ENCODE measurements around the gene LRP3. TPM values are rescaled to one million over a fixed set of nuclear protein-coding genes. Genes with fewer than 3 reads are reported as not detected.

Gene LRP3
- total and polyA plus RNA-seq, 2 donors (not counting 1 experiment from before 2014, with no cell fraction given) = 0.10 TPM; not detected in 1

GRCh38 chr19:33239223-33239975, 45.3 kb downstream of the LRP3 start:
- Mint-ChIP-seq H3K4me1 (peaks cover 6% of the 10 kb centered on the region), H3K27me3 (peaks cover 11% of the 10 kb centered on the region), H3K9me3 (ENCODE audit: insufficient read depth) (no peaks in the 10 kb centered on the region), H3K27ac (no peak overlapping the region), H3K4me3 (no peak overlapping the region)
- Histone ChIP-seq H4K20me1 (ENCODE audit: control insufficient read depth, insufficient read depth, low read length, poor library complexity, severe bottlenecking) (no peaks in the 10 kb centered on the region), H3K79me2 (ENCODE audit: control insufficient read depth, insufficient read depth, low read length) (no peaks in the 10 kb centered on the region), H2AFZ (ENCODE audit: insufficient read depth, low read depth, low read length, poor library complexity, severe bottlenecking) (no peak overlapping the region), H3K27ac (ENCODE audit: low read length in 2 of 2) (no peak overlapping the region), H3K36me3 (replicated peaks in 1 of 2; ENCODE audit: control extremely low read depth in 1 of 2, control insufficient read depth in 1 of 2, extremely low read depth in 1 of 2, insufficient read depth in 2 of 2, low read length in 1 of 2) (no peaks in the 10 kb centered on the region), H3K9me3 (ENCODE audit: control extremely low read depth in 1 of 3, control insufficient read depth in 2 of 3, insufficient read depth in 1 of 3, low read length in 2 of 3) (no peaks in the 10 kb centered on the region), H3K4me1 (ENCODE audit: control insufficient read depth in 2 of 2, insufficient read depth in 2 of 2, low read length in 2 of 2) (peaks cover 0 to 6% of the 10 kb centered on the region in 2 donors), H3K9ac (ENCODE audit: low read length) (no peak overlapping the region), H3K4me2 (replicated peaks; ENCODE audit: low read depth, low read length, poor library complexity, severe bottlenecking) (no peak overlapping the region), H3K27me3 (replicated peaks in 1 of 4; ENCODE audit: control extremely low read depth in 1 of 4, control insufficient read depth in 3 of 4, insufficient read depth in 4 of 4, low read length in 3 of 4) (peaks cover 0 to 8% (median 0%) of the 10 kb centered on the region in 4 experiments), H3K4me3 (ENCODE audit: control extremely low read depth in 1 of 5, extremely low read depth in 1 of 5, insufficient read depth in 1 of 5, low read depth in 2 of 5, low read length in 4 of 5) (no peak overlapping the region)
- WGBS (ENCODE audit: insufficient coverage) = 82% methylated on average over 6 of the region's 10 CpGs
- intact Hi-C loops (cut with micrococcal nuclease) = loop anchor here (10.0 kb wide), 1 partner anchor 1475 kb away; no protein-coding TSS in a partner anchor
- no peak for DNase-seq
- no peak for ATAC-seq (ENCODE audit: low read depth)
- CTCF ChIA-PET = interaction anchor here (0.9 to 14.9 kb wide), 2 partner anchors 11 to 168 kb away, joined by 3 to 211 read pairs; no protein-coding TSS in a partner anchor
- TF ChIP-seq EZH2 (IDR thresholded peaks at IDR 0.05; ENCODE audit: borderline replicate concordance, insufficient read depth, low read depth, low read length, poor library complexity, severe bottlenecking) = no peak
- no peak for TF ChIP-seq CTCF (IDR thresholded peaks at IDR 0.05)
- POLR2A ChIA-PET = no interaction called here

GRCh38 chr19:33240181-33240771, 46.1 kb downstream of the LRP3 start:
- H3K4me1 ChIP-seq (ENCODE audit: control insufficient read depth in 2 of 2, insufficient read depth in 2 of 2, low read length in 2 of 2) = peaks cover 0 to 4% of the 10 kb centered on the region in 2 donors
- Mint-ChIP-seq H3K4me1 (peaks cover 4% of the 10 kb centered on the region), H3K27ac (no peak overlapping the region), H3K4me3 (no peak overlapping the region), H3K9me3 (ENCODE audit: insufficient read depth) (no peaks in the 10 kb centered on the region), H3K27me3 (peaks cover 14% of the 10 kb centered on the region)
- no peak overlapping the region for H3K4me2 ChIP-seq (replicated peaks; ENCODE audit: low read depth, low read length, poor library complexity, severe bottlenecking)
- H3K27me3 ChIP-seq (replicated peaks in 1 of 4; ENCODE audit: control extremely low read depth in 1 of 4, control insufficient read depth in 3 of 4, insufficient read depth in 4 of 4, low read length in 3 of 4) = peaks cover 0 to 3% (median 0%) of the 10 kb centered on the region in 4 experiments
- ChIA-PET POLR2A (no interaction called here), CTCF (interaction anchor here (0.9 to 14.9 kb wide), 2 partner anchors 12 to 167 kb away, joined by 3 to 211 read pairs; no protein-coding TSS in a partner anchor)
- intact Hi-C loops (cut with micrococcal nuclease) = no loop called here
- 96% methylated on average over 7 of the region's 8 CpGs for WGBS (ENCODE audit: insufficient coverage)
- H3K9me3 ChIP-seq (ENCODE audit: control extremely low read depth in 1 of 3, control insufficient read depth in 2 of 3, insufficient read depth in 1 of 3, low read length in 2 of 3) = peaks cover 0 to 5% (median 0%) of the 10 kb centered on the region in 3 donors
- DNase-seq (no peak), ATAC-seq (ENCODE audit: low read depth) (no peak)
- no peak overlapping the region for H3K4me3 ChIP-seq (ENCODE audit: control extremely low read depth in 1 of 5, extremely low read depth in 1 of 5, insufficient read depth in 1 of 5, low read depth in 2 of 5, low read length in 4 of 5)
- no peak overlapping the region for H3K27ac ChIP-seq (ENCODE audit: low read length in 2 of 2)
- H4K20me1 ChIP-seq (ENCODE audit: control insufficient read depth, insufficient read depth, low read length, poor library complexity, severe bottlenecking) = no peaks in the 10 kb centered on the region
- no peak for TF ChIP-seq EZH2 (IDR thresholded peaks at IDR 0.05; ENCODE audit: borderline replicate concordance, insufficient read depth, low read depth, low read length, poor library complexity, severe bottlenecking)
- H2AFZ ChIP-seq (ENCODE audit: insufficient read depth, low read depth, low read length, poor library complexity, severe bottlenecking) = no peak overlapping the region
- no peak overlapping the region for H3K9ac ChIP-seq (ENCODE audit: low read length)
- no peaks in the 10 kb centered on the region for H3K79me2 ChIP-seq (ENCODE audit: control insufficient read depth, insufficient read depth, low read length)
- H3K36me3 ChIP-seq (replicated peaks in 1 of 2; ENCODE audit: control extremely low read depth in 1 of 2, control insufficient read depth in 1 of 2, extremely low read depth in 1 of 2, insufficient read depth in 2 of 2, low read length in 1 of 2) = no peaks in the 10 kb centered on the region

All from B cell (primary cell).